Measurements from ENCODE around the gene PTPRN2.

Gene PTPRN2

GRCh38 chr7:157785486-157786186 lies 802.0 kb downstream of the PTPRN2 start:
- no peak overlapping the region for H3K4me3 Mint-ChIP-seq
- TF ChIP-seq, protein P1, sequence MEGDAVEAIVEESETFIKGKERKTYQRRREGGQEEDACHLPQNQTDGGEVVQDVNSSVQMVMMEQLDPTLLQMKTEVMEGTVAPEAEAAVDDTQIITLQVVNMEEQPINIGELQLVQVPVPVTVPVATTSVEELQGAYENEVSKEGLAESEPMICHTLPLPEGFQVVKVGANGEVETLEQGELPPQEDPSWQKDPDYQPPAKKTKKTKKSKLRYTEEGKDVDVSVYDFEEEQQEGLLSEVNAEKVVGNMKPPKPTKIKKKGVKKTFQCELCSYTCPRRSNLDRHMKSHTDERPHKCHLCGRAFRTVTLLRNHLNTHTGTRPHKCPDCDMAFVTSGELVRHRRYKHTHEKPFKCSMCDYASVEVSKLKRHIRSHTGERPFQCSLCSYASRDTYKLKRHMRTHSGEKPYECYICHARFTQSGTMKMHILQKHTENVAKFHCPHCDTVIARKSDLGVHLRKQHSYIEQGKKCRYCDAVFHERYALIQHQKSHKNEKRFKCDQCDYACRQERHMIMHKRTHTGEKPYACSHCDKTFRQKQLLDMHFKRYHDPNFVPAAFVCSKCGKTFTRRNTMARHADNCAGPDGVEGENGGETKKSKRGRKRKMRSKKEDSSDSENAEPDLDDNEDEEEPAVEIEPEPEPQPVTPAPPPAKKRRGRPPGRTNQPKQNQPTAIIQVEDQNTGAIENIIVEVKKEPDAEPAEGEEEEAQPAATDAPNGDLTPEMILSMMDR (IDR thresholded peaks at IDR 0.05), result no peak
- no peak for DNase-seq
- no peaks in the 10 kb centered on the region for H3K9me3 Mint-ChIP-seq
- H3K27me3 Mint-ChIP-seq (ENCODE audit: low read depth, poor library complexity), result no peaks in the 10 kb centered on the region
- H3K4me1 Mint-ChIP-seq, result peaks cover 7% of the 10 kb centered on the region
- no peak overlapping the region for H3K27ac Mint-ChIP-seq
- no peaks in the 10 kb centered on the region for H3K36me3 Mint-ChIP-seq (ENCODE audit: low read depth)

DNA sequence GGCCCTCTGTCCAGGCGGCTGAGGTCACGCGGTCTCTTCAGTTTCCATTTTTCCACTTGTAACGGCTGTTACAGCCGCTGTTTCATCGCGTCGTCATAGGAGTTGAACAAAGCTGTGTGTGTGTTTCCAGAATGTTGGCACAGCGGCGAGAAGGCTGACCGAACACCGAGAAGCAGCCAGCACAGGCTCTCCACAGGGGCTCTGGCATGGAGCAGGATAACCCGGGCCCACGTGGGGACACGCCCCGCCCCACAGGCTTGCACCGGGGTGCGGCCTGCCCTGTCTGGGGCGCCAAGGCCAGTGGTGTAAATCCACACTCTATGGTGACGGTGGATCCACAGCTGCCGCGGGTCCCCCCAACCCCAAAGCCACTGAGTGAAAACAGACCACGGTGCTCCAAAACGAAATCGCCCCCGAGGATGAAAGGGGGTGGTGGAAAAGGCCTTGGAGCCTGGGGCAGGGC lies 802.6 kb downstream of the PTPRN2 start:
- Mint-ChIP-seq H3K36me3 (ENCODE audit: low read depth) (no peaks in the 10 kb centered on the region), H3K27ac (no peak overlapping the region), H3K4me3 (no peak overlapping the region), H3K4me1 (peaks cover 10% of the 10 kb centered on the region), H3K27me3 (ENCODE audit: low read depth, poor library complexity) (no peaks in the 10 kb centered on the region), H3K9me3 (no peaks in the 10 kb centered on the region)
- TF ChIP-seq, protein P1 (IDR thresholded peaks at IDR 0.05), result no peak
- no peak for DNase-seq

DNA sequence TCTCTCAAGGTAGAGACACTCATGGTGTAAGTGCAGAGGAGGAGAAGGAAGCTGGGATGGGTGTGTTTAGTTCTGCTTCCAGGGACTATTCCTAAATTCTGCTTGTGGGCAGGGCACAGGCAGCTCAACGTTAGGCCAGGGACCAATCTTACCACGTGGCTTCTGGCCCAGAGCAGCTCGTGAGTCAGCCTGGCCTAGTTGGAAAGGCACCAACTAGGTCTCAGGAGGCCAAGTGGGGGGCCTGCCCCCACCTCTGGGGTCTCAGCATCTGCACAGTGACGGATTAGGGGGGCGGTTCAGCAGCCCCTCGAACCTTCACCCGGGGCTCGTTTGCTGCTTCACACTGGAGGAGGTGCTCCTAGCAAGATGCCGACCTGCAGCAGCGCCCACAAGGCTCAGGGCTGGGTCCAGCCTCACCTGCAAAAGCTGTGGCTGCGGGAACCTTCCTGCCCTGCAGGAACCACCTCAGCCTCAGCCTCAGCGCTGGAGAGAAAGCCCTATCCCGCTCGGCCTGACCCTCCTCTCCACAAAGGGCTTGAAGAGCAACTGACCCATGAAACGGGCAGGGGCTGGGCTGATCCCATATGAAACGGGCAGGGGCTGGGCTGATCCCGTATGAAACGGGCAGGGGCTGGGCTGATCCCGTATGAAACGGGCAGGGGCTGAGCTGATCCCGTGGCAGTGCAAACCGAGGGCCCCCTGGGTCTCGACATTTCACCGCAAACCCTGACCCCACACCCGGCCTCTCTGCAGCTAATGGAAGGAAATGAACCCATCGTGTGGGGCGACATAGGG lies 803.4 kb downstream of the PTPRN2 start:
- H3K27ac Mint-ChIP-seq, result no peak overlapping the region

GRCh38 chr7:157782041-157782440 lies 805.6 kb downstream of the PTPRN2 start:
- H3K27me3 Mint-ChIP-seq (ENCODE audit: low read depth, poor library complexity), result peaks cover 11% of the 10 kb centered on the region
- H3K36me3 Mint-ChIP-seq (ENCODE audit: low read depth), result no peaks in the 10 kb centered on the region
- TF ChIP-seq, protein P1 (IDR thresholded peaks at IDR 0.05), result no peak
- H3K9me3 Mint-ChIP-seq, result peaks cover 1% of the 10 kb centered on the region
- no peak for DNase-seq
- H3K27ac Mint-ChIP-seq, result no peak overlapping the region
- peaks cover 17% of the 10 kb centered on the region for H3K4me1 Mint-ChIP-seq
- H3K4me3 Mint-ChIP-seq, result no peak overlapping the region

More for the DNA sequence above, 803.4 kb downstream of the PTPRN2 start:
- Mint-ChIP-seq H3K27me3 (ENCODE audit: low read depth, poor library complexity) (no peaks in the 10 kb centered on the region), H3K4me3 (no peak overlapping the region), H3K9me3 (no peaks in the 10 kb centered on the region), H3K4me1 (peaks cover 17% of the 10 kb centered on the region), H3K36me3 (ENCODE audit: low read depth) (no peaks in the 10 kb centered on the region)
- TF ChIP-seq, protein P1 (IDR thresholded peaks at IDR 0.05), result no peak
- no peak for DNase-seq

DNA sequence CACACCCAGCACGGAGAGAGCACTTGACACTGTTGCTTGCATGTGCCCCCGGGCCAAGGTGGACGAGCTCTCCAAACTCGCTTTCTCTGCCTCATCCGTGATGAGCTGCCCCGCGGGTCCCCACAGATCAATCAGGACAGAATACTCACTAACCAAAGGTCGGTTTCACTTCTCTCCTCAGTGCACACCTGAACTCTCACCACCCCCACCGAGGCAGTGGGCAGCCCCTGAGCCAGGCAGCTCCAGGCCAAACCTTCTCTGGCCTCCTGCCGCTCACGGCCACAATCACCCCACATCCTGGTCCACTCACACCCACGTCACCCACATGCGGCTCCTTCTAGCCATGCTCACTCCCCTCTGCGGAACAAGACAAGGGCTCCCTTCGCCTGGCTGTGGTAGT lies 806.9 kb downstream of the PTPRN2 start:
- peaks cover 24% of the 10 kb centered on the region for H3K27me3 Mint-ChIP-seq (ENCODE audit: low read depth, poor library complexity)
- no peak overlapping the region for H3K4me3 Mint-ChIP-seq
- DNase-seq, result no peak
- H3K9me3 Mint-ChIP-seq, result peaks cover 4% of the 10 kb centered on the region
- TF ChIP-seq, protein P1 (IDR thresholded peaks at IDR 0.05), result no peak
- no peak overlapping the region for H3K27ac Mint-ChIP-seq
- H3K36me3 Mint-ChIP-seq (ENCODE audit: low read depth), result no peaks in the 10 kb centered on the region
- peaks cover 17% of the 10 kb centered on the region for H3K4me1 Mint-ChIP-seq

Data from nephron progenitor cell (in vitro differentiated cells).